Peyer's patch (tissue), 4 donors: Measurements from ENCODE around the gene DYNLL1. TPM values are rescaled to one million over a fixed set of nuclear protein-coding genes. Genes with fewer than 3 reads are reported as not detected.
"Not testable (repeated sequence)": the region's sequence is repeated elsewhere in the genome, so short reads cannot be mapped to it uniquely, and the experiment has no call there.

Source experiments
- DNase-seq, 3 donors: peaks; one replicate each; pipeline ENCODE4 v3.0.0-alpha.2; 2017 to 2019
- H3K27ac ChIP-seq, 4 donors: fragments of 200-600 bp; sonication (generic); one replicate each; pipeline ENCODE4 v1.5.1; 2016 to 2019
- H3K27me3 ChIP-seq, 2 donors: fragments of 200-600 bp; sonication (generic); one replicate each; pipeline ENCODE4 v1.5.1; 2019
- H3K36me3 ChIP-seq, 3 donors: fragments of 200-600 bp; sonication (generic); one replicate each; pipeline ENCODE4 v1.5.1; 2016 to 2019
- H3K4me1 ChIP-seq, 4 donors: fragments of 200-600 bp; sonication (generic); one replicate each; pipeline ENCODE4 v1.5.1; 2016 to 2019
- H3K4me3 ChIP-seq, 4 donors: fragments of 200-600 bp; sonication (generic); 1 replicate in 3 of 4; 2 replicates in 1 of 4; pipeline ENCODE4 v1.5.1; 2016 to 2019; ENCODE audit warnings: mild to moderate bottlenecking in 1 of 4
- H3K9me3 ChIP-seq, 4 donors: fragments of 200-600 bp; sonication (generic); one replicate each; pipeline ENCODE4 v1.5.1; 2016 to 2019; ENCODE audit warnings: mild to moderate bottlenecking in 1 of 4
- CTCF ChIP-seq, 6 experiments: fragments of 450-650 bp in 4 of 6; fragments of 200-600 bp in 2 of 6; sonication (generic) in 1 of 6; IDR thresholded peaks; one replicate each; pipeline ENCODE4 v1.5.1; 2017 to 2019; ENCODE audit warnings: antibody characterized with exemption in 6 of 6, mild to moderate bottlenecking in 3 of 6, moderate library complexity in 1 of 6
- POLR2A ChIP-seq, 2 donors: fragments of 450-650 bp; IDR thresholded peaks; one replicate each; pipeline ENCODE4 v1.5.1; 2017; ENCODE audit warnings: antibody characterized with exemption in 2 of 2, mild to moderate bottlenecking in 2 of 2, moderate library complexity in 2 of 2
- total RNA-seq, 4 donors: library from RNA; depleted of rRNA; stranded (reverse); fragments of >200 nt; gene quantifications; one replicate each; pipeline ENCODE4 v1.1.0, GENCODE V29; 2016

DYNLL1 gene
- total RNA-seq, 4 donors from 2014 or later = 128 to 212 (median 199) TPM

GRCh38 chr12:120500581-120500980, 4.7 kb downstream of the DYNLL1 start:
- Histone ChIP-seq H3K27ac (no peak overlapping the region), H3K4me1 (peaks cover 0 to 14% (median 5%) of the 10 kb centered on the region in 4 donors), H3K4me3 (no peak overlapping the region), H3K27me3 (no peaks in the 10 kb centered on the region), H3K36me3 (peaks cover 0 to 34% (median 0%) of the 10 kb centered on the region in 3 donors), H3K9me3 (no peaks in the 10 kb centered on the region)
- TF ChIP-seq POLR2A (IDR thresholded peaks at IDR 0.05) = no peak
- no peak for TF ChIP-seq CTCF (IDR thresholded peaks at IDR 0.05)
- DNase-seq = no peak

GRCh38 chr12:120504587-120504986, 8.7 kb downstream of the DYNLL1 start:
- H3K9me3 ChIP-seq = no peaks in the 10 kb centered on the region
- H3K27ac ChIP-seq = no peak overlapping the region
- H3K4me3 ChIP-seq = no peak overlapping the region
- no peak for DNase-seq
- no peaks in the 10 kb centered on the region for H3K27me3 ChIP-seq
- no peak for TF ChIP-seq CTCF (IDR thresholded peaks at IDR 0.05)
- no peak for TF ChIP-seq POLR2A (IDR thresholded peaks at IDR 0.05)
- H3K36me3 ChIP-seq = peaks cover 0 to 37% (median 0%) of the 10 kb centered on the region in 3 donors
- no peaks in the 10 kb centered on the region for H3K4me1 ChIP-seq

- Histone ChIP-seq H3K27ac (no peak overlapping the region), H3K27me3 (no peaks in the 10 kb centered on the region), H3K4me1 (no peaks in the 10 kb centered on the region), H3K9me3 (no peaks in the 10 kb centered on the region), H3K36me3 (peaks cover 0 to 62% (median 0%) of the 10 kb centered on the region in 3 donors), H3K4me3 (no peak overlapping the region)
- no peak for DNase-seq
- no peak for TF ChIP-seq CTCF (IDR thresholded peaks at IDR 0.05)
- TF ChIP-seq POLR2A (IDR thresholded peaks at IDR 0.05) = no peak
Observed at GRCh38 chr12:120508537-120508936, 12.6 kb downstream of the DYNLL1 start.

GRCh38 chr12:120514002-120514401, 18.1 kb downstream of the DYNLL1 start:
- peaks cover 0 to 72% (median 0%) of the 10 kb centered on the region in 3 donors for H3K36me3 ChIP-seq
- no peak for DNase-seq
- H3K4me3 ChIP-seq = no peak overlapping the region
- no peaks in the 10 kb centered on the region for H3K4me1 ChIP-seq
- TF ChIP-seq POLR2A (IDR thresholded peaks at IDR 0.05) = no peak
- no peak for TF ChIP-seq CTCF (IDR thresholded peaks at IDR 0.05)
- H3K27me3 ChIP-seq = no peaks in the 10 kb centered on the region
- no peak overlapping the region for H3K27ac ChIP-seq
- no peaks in the 10 kb centered on the region for H3K9me3 ChIP-seq

- Histone ChIP-seq H3K27ac (no peak overlapping the region), H3K27me3 (no peaks in the 10 kb centered on the region), H3K4me3 (no peak overlapping the region), H3K4me1 (no peaks in the 10 kb centered on the region), H3K9me3 (no peaks in the 10 kb centered on the region), H3K36me3 (peaks cover 0 to 58% (median 0%) of the 10 kb centered on the region in 3 donors)
- TF ChIP-seq POLR2A (IDR thresholded peaks at IDR 0.05) = no peak
- TF ChIP-seq CTCF (IDR thresholded peaks at IDR 0.05) = no peak
- no peak for DNase-seq
Observed at GRCh38 chr12:120515496-120515895, 19.6 kb downstream of the DYNLL1 start.

GRCh38 chr12:120519324-120519723, 23.4 kb downstream of the DYNLL1 start:
- not testable (repeated sequence) for H3K4me3 ChIP-seq, DNase-seq, H3K27me3 ChIP-seq, H3K27ac ChIP-seq, H3K9me3 ChIP-seq, H3K4me1 ChIP-seq
- peaks cover 0 to 31% (median 0%) of the 10 kb centered on the region in 3 donors for H3K36me3 ChIP-seq
